VCaP (cell line): ENCODE results near the gene BRI3.

Source experiments
- H3K27ac ChIP-seq: fragments of 450-650 bp; 2 replicates; pipeline ENCODE4 v1.5.1; 2017
- CTCF ChIP-seq: fragments of 450-650 bp; conservative IDR thresholded peaks from 2 replicates; pipeline ENCODE4 v1.5.1; 2017; ENCODE audit warnings: mild to moderate bottlenecking, moderate library complexity

BRI3 gene

GRCh38 chr7:98280791-98281756 lies at the start of gene BRI3:
Gene BRI3, plus strand, starts transcription at chr7:98281686. Its CDS starts 110 bp downstream, at chr7:98281796.
- peak; percentile 21 for TF ChIP-seq CTCF
- peak within 1 kb of the TSS; percentile 97 for H3K27ac ChIP-seq

GRCh38 chr7:98232263-98232585 lies 49.3 kb upstream of the BRI3 start:
- no peak overlapping the region for H3K27ac ChIP-seq
- TF ChIP-seq CTCF = no peak

- no peak overlapping the region for H3K27ac ChIP-seq
- TF ChIP-seq CTCF = no peak
These were observed 48.7 kb upstream of the BRI3 start for GRCh38 chr7:98232799-98233198.

GRCh38 chr7:98233219-98234070 lies 48.0 kb upstream of the BRI3 start:
- TF ChIP-seq CTCF = no peak
- no peak overlapping the region for H3K27ac ChIP-seq

DNA sequence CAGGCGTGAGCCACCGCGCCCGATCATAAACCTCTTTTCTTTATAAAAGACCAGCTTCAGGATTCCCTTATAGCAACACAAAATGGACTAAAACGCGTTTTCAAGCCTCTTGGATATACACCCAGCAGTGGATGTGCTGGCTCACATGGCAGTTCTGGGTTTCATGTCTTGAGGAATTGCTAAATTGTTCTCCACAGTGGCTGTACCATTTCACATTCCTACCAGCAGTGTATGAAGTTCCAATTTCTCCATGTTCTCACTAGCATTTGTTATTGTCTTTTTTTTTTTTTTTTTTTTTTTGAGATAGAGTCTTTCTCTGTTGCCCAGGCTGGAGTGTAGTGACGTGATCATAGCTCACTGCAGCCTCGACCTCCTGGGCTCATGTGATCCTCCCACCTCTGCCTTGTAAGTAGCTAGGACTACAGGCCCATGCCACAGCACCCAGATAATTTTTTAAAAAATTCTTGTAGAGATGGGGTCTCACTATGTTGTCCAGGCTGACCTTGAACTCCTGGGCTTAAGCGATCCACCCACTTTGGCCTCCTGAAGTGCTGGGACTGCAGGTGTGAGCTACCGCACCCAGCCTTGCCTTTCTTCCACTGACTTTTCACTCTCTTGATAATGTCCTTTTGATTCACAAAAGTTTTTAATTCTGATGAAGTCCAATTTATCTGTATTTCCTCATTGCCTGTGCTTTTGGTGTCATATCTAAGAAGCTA lies 46.9 kb upstream of the BRI3 start:
- no peak for TF ChIP-seq CTCF
- no peak overlapping the region for H3K27ac ChIP-seq

DNA sequence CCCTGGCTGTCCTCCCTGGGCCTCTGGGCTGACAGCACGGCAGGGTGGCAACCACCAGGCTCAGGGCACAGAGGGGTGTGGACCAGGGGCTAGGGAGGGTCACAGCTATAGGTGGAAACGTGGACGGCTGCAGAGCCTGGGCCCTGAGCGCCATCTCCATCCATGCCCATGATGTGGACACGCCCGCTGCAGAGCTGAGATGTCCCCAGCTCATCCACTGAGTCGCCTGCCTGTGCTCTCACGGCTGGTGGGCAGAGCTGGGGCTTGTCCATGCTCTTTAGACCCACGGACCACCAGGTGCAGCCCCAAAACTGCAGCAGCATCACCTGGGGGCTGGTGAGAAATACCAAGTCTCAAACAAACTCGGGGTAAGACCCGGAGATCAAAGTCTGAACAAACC lies 45.6 kb upstream of the BRI3 start:
- no peak overlapping the region for H3K27ac ChIP-seq
- TF ChIP-seq CTCF = no peak
